Mesenchymal stem cell (in vitro differentiated cells and primary cell): ENCODE results near the gene PI4KA.

Experiments used
- DNase-seq: peaks from one replicate; pipeline ENCODE4 v3.0.0-alpha.2; 2013
- H2AFZ ChIP-seq: one replicate; pipeline ENCODE4 v1.6.1; 2013; ENCODE audit warnings: low read depth, mild to moderate bottlenecking, control low read depth, inconsistent platforms, low read length, moderate library complexity
- H2AK5ac ChIP-seq: 2 replicates; pipeline ENCODE4 v1.6.1; 2013; ENCODE audit warnings: low read length, moderate library complexity, mild to moderate bottlenecking, inconsistent platforms; ENCODE audit not compliant: severe bottlenecking
- H2BK120ac ChIP-seq: one replicate; pipeline ENCODE4 v1.6.1; 2013; ENCODE audit warnings: low read depth, mild to moderate bottlenecking, inconsistent platforms, low read length, moderate library complexity
- H2BK12ac ChIP-seq, 2 experiments: one replicate each; pipeline ENCODE4 v1.6.1; 2013; ENCODE audit warnings: inconsistent platforms in 2 of 2, low read length in 2 of 2, mild to moderate bottlenecking in 2 of 2, moderate library complexity in 2 of 2, control low read depth in 1 of 2
- H2BK15ac ChIP-seq: one replicate; pipeline ENCODE4 v1.6.1; 2013; ENCODE audit warnings: mild to moderate bottlenecking, low read depth, inconsistent platforms; ENCODE audit not compliant: poor library complexity, severe bottlenecking
- H2BK5ac ChIP-seq: 2 replicates; pipeline ENCODE4 v1.6.1; 2013; ENCODE audit warnings: low read depth, mild to moderate bottlenecking, low read length, control low read depth, inconsistent platforms; ENCODE audit not compliant: poor library complexity, severe bottlenecking
- H3K14ac ChIP-seq, 2 experiments: one replicate each; pipeline ENCODE4 v1.6.1; 2013; ENCODE audit warnings: inconsistent platforms in 2 of 2, low read length in 2 of 2, control low read depth in 1 of 2, mild to moderate bottlenecking in 1 of 2, moderate library complexity in 1 of 2
- H3K18ac ChIP-seq, 2 experiments: one replicate each; pipeline ENCODE4 v1.6.1; 2013; ENCODE audit warnings: inconsistent platforms in 2 of 2, low read length in 2 of 2, control low read depth in 1 of 2, low read depth in 1 of 2, mild to moderate bottlenecking in 1 of 2
- H3K23ac ChIP-seq, 2 experiments: one replicate each; pipeline ENCODE4 v1.6.1; 2013; ENCODE audit warnings: inconsistent platforms in 2 of 2, low read length in 2 of 2, mild to moderate bottlenecking in 2 of 2, moderate library complexity in 2 of 2, control low read depth in 1 of 2
- H3K27ac ChIP-seq: 2 replicates; pipeline ENCODE4 v1.5.1; 2013; ENCODE audit warnings: mild to moderate bottlenecking, moderate library complexity, low read length, control low read depth, inconsistent platforms; ENCODE audit not compliant: poor library complexity, severe bottlenecking
- H3K27me3 ChIP-seq, 2 experiments: 2 replicates each; pipeline versions ENCODE4 v1.6.1 to v1.7.0; 2013; ENCODE audit warnings: low read length in 2 of 2, mild to moderate bottlenecking in 2 of 2, moderate library complexity in 2 of 2, control low read depth in 1 of 2, inconsistent platforms in 1 of 2; ENCODE audit not compliant: control insufficient read depth in 1 of 2, insufficient read depth in 1 of 2
- H3K36me3 ChIP-seq, 2 experiments: 2 replicates each; pipeline versions ENCODE4 v1.6.1 to v1.7.0; 2013; ENCODE audit warnings: low read length in 2 of 2, control low read depth in 1 of 2, inconsistent platforms in 1 of 2, low read depth in 1 of 2, mild to moderate bottlenecking in 1 of 2; ENCODE audit not compliant: insufficient read depth in 2 of 2, control insufficient read depth in 1 of 2
- H3K4ac ChIP-seq, 2 experiments: one replicate each; pipeline ENCODE4 v1.6.1; 2013; ENCODE audit warnings: inconsistent platforms in 2 of 2, low read length in 2 of 2, mild to moderate bottlenecking in 2 of 2, moderate library complexity in 2 of 2, control low read depth in 1 of 2, low read depth in 1 of 2
- H3K4me1 ChIP-seq: 2 replicates; pipeline ENCODE4 v1.6.1; 2013; ENCODE audit warnings: low read depth, low read length, control low read depth; ENCODE audit not compliant: control insufficient read depth, insufficient read depth
- H3K4me2 ChIP-seq: 2 replicates; pipeline ENCODE4 v1.6.1; 2013; ENCODE audit warnings: low read length, mild to moderate bottlenecking, inconsistent platforms; ENCODE audit not compliant: poor library complexity, severe bottlenecking
- H3K4me3 ChIP-seq, 2 experiments: 2 replicates each; pipeline versions ENCODE4 v1.5.1 to v1.7.0; 2013; ENCODE audit warnings: low read length in 2 of 2, mild to moderate bottlenecking in 2 of 2, control low read depth in 1 of 2, low read depth in 1 of 2; ENCODE audit not compliant: insufficient read depth in 1 of 2
- H3K79me1 ChIP-seq: replicated peaks from 2 replicates; pipeline ENCODE4 v1.6.1; 2013; ENCODE audit warnings: mild to moderate bottlenecking, control low read depth, low read length, inconsistent platforms; ENCODE audit not compliant: poor library complexity, severe bottlenecking
- H3K9ac ChIP-seq: 2 replicates; pipeline ENCODE4 v1.7.0; 2013; ENCODE audit warnings: mild to moderate bottlenecking, low read length, moderate library complexity
- H3K9me3 ChIP-seq: 2 replicates; pipeline ENCODE4 v1.7.0; 2013; ENCODE audit warnings: mild to moderate bottlenecking, low read length; ENCODE audit not compliant: control insufficient read depth
- H4K8ac ChIP-seq: one replicate; pipeline ENCODE4 v1.6.1; 2013; ENCODE audit warnings: inconsistent platforms, mild to moderate bottlenecking, low read length, moderate library complexity
- H4K91ac ChIP-seq: one replicate; pipeline ENCODE4 v1.6.1; 2013; ENCODE audit warnings: mild to moderate bottlenecking, low read length, inconsistent platforms
- WGBS: methylation state at CpG from one replicate; pipeline ENCODE4 v1.1.7; 2013; ENCODE audit warnings: mixed read lengths; 5-methylcytosine and 5-hydroxymethylcytosine counted together

The PI4KA gene

GRCh38 chr22:20889025-20889704 lies 30.6 kb upstream of the PI4KA start:
- Histone ChIP-seq H3K79me1 (no peaks in the 10 kb centered on the region), H4K8ac (no peak overlapping the region), H2BK5ac (no peak overlapping the region), H3K4me1 (peaks cover 2% of the 10 kb centered on the region), H2BK120ac (no peak overlapping the region), H2AK5ac (no peak overlapping the region), H3K14ac (no peak overlapping the region), H3K9me3 (no peaks in the 10 kb centered on the region), H3K27ac (no peak overlapping the region), H4K91ac (no peak overlapping the region), H2AFZ (no peak overlapping the region), H3K27me3 (no peaks in the 10 kb centered on the region), H3K9ac (no peak overlapping the region), H3K4me3 (no peak overlapping the region), H3K4me2 (no peak overlapping the region), H2BK15ac (no peak overlapping the region), H3K4ac (no peak overlapping the region), H3K18ac (no peak overlapping the region), H3K36me3 (peaks cover 14 to 36% of the 10 kb centered on the region in 2 experiments), H2BK12ac (no peak overlapping the region), H3K23ac (no peak overlapping the region)
- no peak for DNase-seq
- WGBS = 97% methylated on average over 5 of the region's 6 CpGs

DNA sequence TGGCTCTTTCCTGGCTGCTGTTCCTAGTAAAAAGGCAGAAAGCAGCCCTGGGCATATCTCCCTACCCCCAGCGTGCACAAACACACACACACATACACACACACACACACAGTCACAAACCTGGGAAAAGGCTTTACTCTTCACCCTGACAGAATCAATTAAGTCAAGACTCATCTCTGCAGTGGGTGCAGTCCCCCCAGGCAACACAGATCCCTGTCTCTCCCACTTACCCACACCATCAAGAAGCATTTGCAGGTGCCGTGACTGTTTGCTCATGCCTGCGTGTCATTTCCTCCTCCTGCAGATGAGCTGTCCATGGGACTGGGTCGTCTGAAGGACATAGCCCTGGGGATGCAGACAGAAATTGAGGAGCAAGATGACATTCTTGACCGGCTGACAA lies 28.8 kb upstream of the PI4KA start:
- H3K4ac ChIP-seq = no peak overlapping the region
- no peak overlapping the region for H2AFZ ChIP-seq
- no peak overlapping the region for H3K9ac ChIP-seq
- 71% methylated on average over 5 of the region's 5 CpGs for WGBS
- no peak overlapping the region for H3K4me2 ChIP-seq
- DNase-seq = no peak
- H2BK120ac ChIP-seq = no peak overlapping the region
- H3K4me3 ChIP-seq = no peak overlapping the region
- peak overlapping the region; percentile 12 for H4K8ac ChIP-seq
- no peak overlapping the region for H3K18ac ChIP-seq
- H2BK5ac ChIP-seq = no peak overlapping the region
- no peak overlapping the region for H2BK15ac ChIP-seq
- no peak overlapping the region for H4K91ac ChIP-seq
- no peak overlapping the region for H3K23ac ChIP-seq
- peaks cover 26 to 51% of the 10 kb centered on the region in 2 experiments for H3K36me3 ChIP-seq
- peaks cover 2% of the 10 kb centered on the region for H3K4me1 ChIP-seq
- H3K14ac ChIP-seq = no peak overlapping the region
- H3K27me3 ChIP-seq = no peaks in the 10 kb centered on the region
- H2BK12ac ChIP-seq = no peak overlapping the region
- no peak overlapping the region for H3K27ac ChIP-seq
- no peaks in the 10 kb centered on the region for H3K9me3 ChIP-seq
- H2AK5ac ChIP-seq = no peak overlapping the region
- H3K79me1 ChIP-seq = peaks cover 4% of the 10 kb centered on the region

GRCh38 chr22:20885557-20886323 lies 27.1 kb upstream of the PI4KA start:
- H2BK15ac ChIP-seq = no peak overlapping the region
- peaks cover 4% of the 10 kb centered on the region for H3K79me1 ChIP-seq
- peak overlapping the region; percentile 42 for H3K9ac ChIP-seq
- H3K4ac ChIP-seq = peak overlapping the region in 1 of 2 experiments; percentile 4
- 20% methylated on average over 10 of the region's 10 CpGs for WGBS
- H2BK12ac ChIP-seq = peak overlapping the region in 1 of 2 experiments; percentile 96
- no peak overlapping the region for H2AK5ac ChIP-seq
- no peak overlapping the region for H2BK120ac ChIP-seq
- peak overlapping the region; percentile 24 for H3K27ac ChIP-seq
- no peaks in the 10 kb centered on the region for H3K27me3 ChIP-seq
- no peak overlapping the region for H2BK5ac ChIP-seq
- H4K8ac ChIP-seq = peak overlapping the region; percentile 78
- peaks cover 40 to 68% of the 10 kb centered on the region in 2 experiments for H3K36me3 ChIP-seq
- peak; percentile 89 for DNase-seq
- H3K4me1 ChIP-seq = peaks cover 6% of the 10 kb centered on the region
- H3K9me3 ChIP-seq = no peaks in the 10 kb centered on the region
- peak overlapping the region; percentile 66 for H2AFZ ChIP-seq
- peak overlapping the region in 1 of 2 experiments; percentile 28 for H3K18ac ChIP-seq
- no peak overlapping the region for H3K4me3 ChIP-seq
- H3K23ac ChIP-seq = no peak overlapping the region
- peak overlapping the region in 1 of 2 experiments; percentile 26 for H3K14ac ChIP-seq
- H4K91ac ChIP-seq = peak overlapping the region; percentile 70
- no peak overlapping the region for H3K4me2 ChIP-seq

GRCh38 chr22:20885017-20885556 lies 26.5 kb upstream of the PI4KA start:
- Histone ChIP-seq H3K36me3 (peaks cover 40 to 69% of the 10 kb centered on the region in 2 experiments), H3K18ac (no peak overlapping the region), H3K4me1 (peaks cover 6% of the 10 kb centered on the region), H3K14ac (no peak overlapping the region), H2BK5ac (no peak overlapping the region), H3K27me3 (no peaks in the 10 kb centered on the region), H2BK120ac (no peak overlapping the region), H4K91ac (no peak overlapping the region), H4K8ac (no peak overlapping the region), H3K4me3 (no peak overlapping the region), H3K23ac (no peak overlapping the region), H2BK15ac (no peak overlapping the region), H2AK5ac (no peak overlapping the region), H2AFZ (no peak overlapping the region), H3K27ac (no peak overlapping the region), H3K79me1 (peaks cover 4% of the 10 kb centered on the region), H3K4me2 (no peak overlapping the region), H3K9ac (no peak overlapping the region), H2BK12ac (no peak overlapping the region), H3K4ac (no peak overlapping the region), H3K9me3 (no peaks in the 10 kb centered on the region)
- no peak for DNase-seq
- 85% methylated on average over 8 of the region's 8 CpGs for WGBS
